ENCODE results near the gene TMEM236.

DNA sequence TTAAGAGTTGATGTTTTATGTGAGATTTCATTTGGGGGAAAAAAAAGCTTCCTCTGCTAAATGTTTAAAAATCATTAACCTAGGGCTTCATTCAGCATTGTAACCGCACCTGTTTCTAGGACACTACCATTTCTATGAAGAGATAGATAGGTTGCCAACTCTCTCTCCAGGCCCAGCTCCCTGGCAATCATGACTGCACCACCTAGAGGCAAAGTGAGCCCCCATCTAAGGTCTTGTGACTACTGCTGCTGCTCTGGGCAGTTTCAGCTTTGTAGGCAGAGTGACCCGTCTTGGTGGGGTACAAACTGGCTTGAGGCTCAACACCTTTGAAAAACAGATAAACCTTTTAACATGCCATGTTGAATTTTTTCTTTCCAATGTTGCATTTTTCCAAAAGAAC lies 29.9 kb downstream of the TMEM236 start:
- TF ChIP-seq, protein P1, sequence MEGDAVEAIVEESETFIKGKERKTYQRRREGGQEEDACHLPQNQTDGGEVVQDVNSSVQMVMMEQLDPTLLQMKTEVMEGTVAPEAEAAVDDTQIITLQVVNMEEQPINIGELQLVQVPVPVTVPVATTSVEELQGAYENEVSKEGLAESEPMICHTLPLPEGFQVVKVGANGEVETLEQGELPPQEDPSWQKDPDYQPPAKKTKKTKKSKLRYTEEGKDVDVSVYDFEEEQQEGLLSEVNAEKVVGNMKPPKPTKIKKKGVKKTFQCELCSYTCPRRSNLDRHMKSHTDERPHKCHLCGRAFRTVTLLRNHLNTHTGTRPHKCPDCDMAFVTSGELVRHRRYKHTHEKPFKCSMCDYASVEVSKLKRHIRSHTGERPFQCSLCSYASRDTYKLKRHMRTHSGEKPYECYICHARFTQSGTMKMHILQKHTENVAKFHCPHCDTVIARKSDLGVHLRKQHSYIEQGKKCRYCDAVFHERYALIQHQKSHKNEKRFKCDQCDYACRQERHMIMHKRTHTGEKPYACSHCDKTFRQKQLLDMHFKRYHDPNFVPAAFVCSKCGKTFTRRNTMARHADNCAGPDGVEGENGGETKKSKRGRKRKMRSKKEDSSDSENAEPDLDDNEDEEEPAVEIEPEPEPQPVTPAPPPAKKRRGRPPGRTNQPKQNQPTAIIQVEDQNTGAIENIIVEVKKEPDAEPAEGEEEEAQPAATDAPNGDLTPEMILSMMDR (IDR thresholded peaks at IDR 0.05): no peak
- no peak for TF ChIP-seq EP300 (IDR thresholded peaks at IDR 0.05)
- TF ChIP-seq POLR2A (IDR thresholded peaks at IDR 0.05; ENCODE audit: low read length): no peak

Data from A549 (cell line).